H9 (cell line): Measurements from ENCODE around the gene DHCR7. TPM values are rescaled to one million over a fixed set of nuclear protein-coding genes. Genes with fewer than 3 reads are reported as not detected.

Source experiments
- DNase-seq: peaks from one replicate; pipeline ENCODE4 v3.0.0-alpha.2; 2017
- H2AFZ ChIP-seq: one replicate; pipeline ENCODE4 v1.6.1; 2013; ENCODE audit warnings: mild to moderate bottlenecking, low read length, control low read depth, moderate library complexity
- H2AK5ac ChIP-seq: 2 replicates; pipeline ENCODE4 v1.6.1; 2013; ENCODE audit warnings: low read length, control low read depth, mixed read lengths; ENCODE audit not compliant: insufficient read length
- H2BK120ac ChIP-seq: one replicate; pipeline ENCODE4 v1.6.1; 2013; ENCODE audit warnings: low read depth, mild to moderate bottlenecking, low read length, control low read depth, inconsistent platforms; ENCODE audit not compliant: poor library complexity, severe bottlenecking
- H2BK12ac ChIP-seq: 2 replicates; pipeline ENCODE4 v1.6.1; 2013; ENCODE audit warnings: low read length, control low read depth, mixed read lengths, low read depth; ENCODE audit not compliant: insufficient read length
- H2BK15ac ChIP-seq: 2 replicates; pipeline ENCODE4 v1.6.1; 2013; ENCODE audit warnings: low read depth, low read length, control low read depth
- H2BK20ac ChIP-seq: one replicate; pipeline ENCODE4 v1.6.1; 2013; ENCODE audit warnings: low read depth, mild to moderate bottlenecking, low read length, control low read depth, inconsistent platforms; ENCODE audit not compliant: poor library complexity, severe bottlenecking
- H2BK5ac ChIP-seq: 2 replicates; pipeline ENCODE4 v1.6.1; 2013; ENCODE audit warnings: low read length, control low read depth, mixed read lengths; ENCODE audit not compliant: insufficient read length
- H3K14ac ChIP-seq: 2 replicates; pipeline ENCODE4 v1.6.1; 2013; ENCODE audit warnings: low read length, control low read depth; ENCODE audit not compliant: insufficient read depth
- H3K18ac ChIP-seq: 2 replicates; pipeline ENCODE4 v1.6.1; 2013; ENCODE audit warnings: low read depth, mild to moderate bottlenecking, mixed read lengths, low read length, control low read depth; ENCODE audit not compliant: insufficient read length
- H3K23ac ChIP-seq: 2 replicates; pipeline ENCODE4 v1.6.1; 2013; ENCODE audit warnings: low read length, control low read depth, mixed read lengths, low read depth; ENCODE audit not compliant: insufficient read length
- H3K23me2 ChIP-seq: 2 replicates; pipeline ENCODE4 v1.6.1; 2013; ENCODE audit warnings: low read depth, mild to moderate bottlenecking, mixed read lengths, low read length, control low read depth; ENCODE audit not compliant: insufficient read length, poor library complexity, severe bottlenecking
- H3K27ac ChIP-seq: 2 replicates; pipeline ENCODE4 v1.5.1; 2013; ENCODE audit warnings: low read length, control low read depth, mixed read lengths, low read depth; ENCODE audit not compliant: insufficient read length
- H3K27me3 ChIP-seq: 2 replicates; pipeline ENCODE4 v1.6.1; 2013; ENCODE audit warnings: low read length, control low read depth, inconsistent platforms; ENCODE audit not compliant: insufficient read depth
- H3K4ac ChIP-seq: 2 replicates; pipeline ENCODE4 v1.6.1; 2013; ENCODE audit warnings: low read depth, mild to moderate bottlenecking, control low read depth, inconsistent platforms, low read length, moderate library complexity
- H3K4me1 ChIP-seq: 2 replicates; pipeline ENCODE4 v1.6.1; 2013; ENCODE audit warnings: low read length, control low read depth, inconsistent platforms; ENCODE audit not compliant: insufficient read depth
- H3K4me2 ChIP-seq: 2 replicates; pipeline ENCODE4 v1.6.1; 2013; ENCODE audit warnings: low read length, control low read depth, mixed read lengths; ENCODE audit not compliant: insufficient read length, insufficient read depth
- H3K56ac ChIP-seq: 2 replicates; pipeline ENCODE4 v1.6.1; 2013; ENCODE audit warnings: low read depth, mild to moderate bottlenecking, mixed read lengths, low read length, control low read depth; ENCODE audit not compliant: insufficient read length
- H3K79me1 ChIP-seq: 2 replicates; pipeline ENCODE4 v1.6.1; 2013; ENCODE audit warnings: low read depth, mild to moderate bottlenecking, moderate library complexity, low read length, control low read depth, inconsistent platforms; ENCODE audit not compliant: insufficient read depth, poor library complexity, severe bottlenecking
- H3K79me2 ChIP-seq: 2 replicates; pipeline ENCODE4 v1.6.1; 2013; ENCODE audit warnings: low read length, control low read depth, inconsistent platforms; ENCODE audit not compliant: insufficient read depth
- H3K9ac ChIP-seq: 2 replicates; pipeline ENCODE4 v1.6.1; 2013; ENCODE audit warnings: low read length, control low read depth, mixed read lengths; ENCODE audit not compliant: insufficient read length; ENCODE audit errors: extremely low read depth
- H3K9me3 ChIP-seq: one replicate; pipeline ENCODE4 v1.6.1; 2013; ENCODE audit warnings: low read depth, low read length, inconsistent platforms; ENCODE audit not compliant: control insufficient read depth
- H3T11ph ChIP-seq: one replicate; pipeline ENCODE4 v1.6.1; 2013; ENCODE audit warnings: mild to moderate bottlenecking, low read length, control low read depth, inconsistent platforms
- H4K20me1 ChIP-seq: one replicate; pipeline ENCODE4 v1.6.1; 2013; ENCODE audit not compliant: control insufficient read depth, insufficient read length, insufficient read depth
- H4K5ac ChIP-seq: 2 replicates; pipeline ENCODE4 v1.6.1; 2013; ENCODE audit warnings: low read depth, mild to moderate bottlenecking, mixed read lengths, low read length, control low read depth; ENCODE audit not compliant: insufficient read length
- H4K8ac ChIP-seq: replicated peaks from 2 replicates; pipeline ENCODE4 v1.6.1; 2013; ENCODE audit warnings: low read length, control low read depth, mixed read lengths, low read depth; ENCODE audit not compliant: insufficient read length
- H4K91ac ChIP-seq: 2 replicates; pipeline ENCODE4 v1.6.1; 2013; ENCODE audit warnings: low read depth, mild to moderate bottlenecking, moderate library complexity, mixed read lengths, low read length, control low read depth; ENCODE audit not compliant: insufficient read length
- H3K27ac Mint-ChIP-seq, 3 experiments: 2 replicates in 2 of 3; 3 replicates in 1 of 3; pipeline ENCODE4 v1.8.0; 2020 to 2021; ENCODE audit warnings: mixed read lengths in 3 of 3, mild to moderate bottlenecking in 1 of 3, moderate library complexity in 1 of 3
- H3K27me3 Mint-ChIP-seq: 2 replicates; pipeline ENCODE4 v1.8.0; 2021; ENCODE audit warnings: low read depth, mild to moderate bottlenecking, moderate library complexity, mixed read lengths
- H3K36me3 Mint-ChIP-seq, 3 experiments: 2 replicates in 2 of 3; 3 replicates in 1 of 3; pipeline ENCODE4 v1.8.0; 2020 to 2021; ENCODE audit warnings: low read depth in 3 of 3, mixed read lengths in 3 of 3; ENCODE audit not compliant: insufficient read depth in 1 of 3
- H3K4me1 Mint-ChIP-seq, 2 experiments: 2 replicates each; pipeline ENCODE4 v1.8.0; 2020; ENCODE audit warnings: mixed read lengths in 2 of 2
- H3K4me3 Mint-ChIP-seq, 2 experiments: 2 replicates in 1 of 2; 3 replicates in 1 of 2; pipeline ENCODE4 v1.8.0; 2020 to 2021; ENCODE audit warnings: mild to moderate bottlenecking in 2 of 2, mixed read lengths in 2 of 2, moderate library complexity in 1 of 2
- H3K9me3 Mint-ChIP-seq, 2 experiments: 2 replicates in 1 of 2; 3 replicates in 1 of 2; pipeline ENCODE4 v1.8.0; 2020; ENCODE audit warnings: mild to moderate bottlenecking in 2 of 2, mixed read lengths in 2 of 2, moderate library complexity in 1 of 2
- CTCF ChIP-seq: fragments of 200-600 bp; sonication (generic); conservative IDR thresholded peaks from 3 replicates; pipeline ENCODE4 v1.8.0; 2021; ENCODE audit warnings: antibody characterized with exemption, mild to moderate bottlenecking
- WGBS: extraction: QIAGEN DNeasy Blood & Tissue Kit; methylation state at CpG from one replicate; pipeline ENCODE4 v1.1.7; 2013; ENCODE audit warnings: missing lambda C conversion rate, low lambda C conversion rate, mixed read lengths; ENCODE audit not compliant: insufficient read length; ENCODE audit errors: extremely low coverage; 5-methylcytosine and 5-hydroxymethylcytosine counted together
- total RNA-seq: library from RNA; stranded (reverse); gene quantifications from 2 replicates; pipeline ENCODE4 v1.2.1, GENCODE V29; 2021

Gene DHCR7
- total RNA-seq, 1 experiment from 2014 or later: 124 TPM

GRCh38 chr11:71441251-71441650 is 6.9 kb downstream of the DHCR7 start:
- no peak overlapping the region for H2AK5ac ChIP-seq
- H4K8ac ChIP-seq: no peak overlapping the region
- H3K27me3 Mint-ChIP-seq: no peaks in the 10 kb centered on the region
- H3T11ph ChIP-seq: no peak overlapping the region
- no peak overlapping the region for H2BK20ac ChIP-seq
- H3K4me3 Mint-ChIP-seq: no peak overlapping the region
- H3K4me1 ChIP-seq: no peaks in the 10 kb centered on the region
- peaks cover 5% of the 10 kb centered on the region for H3K79me1 ChIP-seq
- H3K4me2 ChIP-seq: no peak overlapping the region
- no peaks in the 10 kb centered on the region for H3K23me2 ChIP-seq
- no peak overlapping the region for H3K14ac ChIP-seq
- peaks cover 5% of the 10 kb centered on the region in 2 experiments for H3K4me1 Mint-ChIP-seq
- H2BK5ac ChIP-seq: no peak overlapping the region
- no peak overlapping the region for H3K18ac ChIP-seq
- H3K23ac ChIP-seq: no peak overlapping the region
- H4K20me1 ChIP-seq: no peaks in the 10 kb centered on the region
- H3K9ac ChIP-seq: no peak overlapping the region
- H2BK120ac ChIP-seq: no peak overlapping the region
- H2AFZ ChIP-seq: no peak overlapping the region
- no peak overlapping the region for H4K5ac ChIP-seq
- no peak overlapping the region for H4K91ac ChIP-seq
- H3K56ac ChIP-seq: no peak overlapping the region
- H3K9me3 Mint-ChIP-seq: peaks cover 3 to 4% of the 10 kb centered on the region in 2 experiments; a peak in 2 of 5 replicates
- TF ChIP-seq CTCF: no peak
- no peak for DNase-seq
- H3K27me3 ChIP-seq: no peaks in the 10 kb centered on the region
- H3K27ac Mint-ChIP-seq: no peak overlapping the region
- no peak overlapping the region for H2BK15ac ChIP-seq
- no peak overlapping the region for H2BK12ac ChIP-seq
- no peaks in the 10 kb centered on the region for H3K9me3 ChIP-seq
- no peak overlapping the region for H3K4ac ChIP-seq
- WGBS: no CpG with 5 or more reads among the region's 11 CpGs
- no peaks in the 10 kb centered on the region; the same call in 1 of the 2 replicates for H3K79me2 ChIP-seq
- H3K36me3 Mint-ChIP-seq: peaks cover 62 to 94% (median 91%) of the 10 kb centered on the region in 3 experiments
- H3K27ac ChIP-seq: no peak overlapping the region
